ENCODE results near the gene DROSHA. TPM values are rescaled to one million over a fixed set of nuclear protein-coding genes. Genes with fewer than 3 reads are reported as not detected.
A peak's percentile ranks its signal among the peaks of the same experiment; 100 is the strongest.

The DROSHA gene
- total RNA-seq, 1 experiment from 2014 or later = 106 TPM

DNA sequence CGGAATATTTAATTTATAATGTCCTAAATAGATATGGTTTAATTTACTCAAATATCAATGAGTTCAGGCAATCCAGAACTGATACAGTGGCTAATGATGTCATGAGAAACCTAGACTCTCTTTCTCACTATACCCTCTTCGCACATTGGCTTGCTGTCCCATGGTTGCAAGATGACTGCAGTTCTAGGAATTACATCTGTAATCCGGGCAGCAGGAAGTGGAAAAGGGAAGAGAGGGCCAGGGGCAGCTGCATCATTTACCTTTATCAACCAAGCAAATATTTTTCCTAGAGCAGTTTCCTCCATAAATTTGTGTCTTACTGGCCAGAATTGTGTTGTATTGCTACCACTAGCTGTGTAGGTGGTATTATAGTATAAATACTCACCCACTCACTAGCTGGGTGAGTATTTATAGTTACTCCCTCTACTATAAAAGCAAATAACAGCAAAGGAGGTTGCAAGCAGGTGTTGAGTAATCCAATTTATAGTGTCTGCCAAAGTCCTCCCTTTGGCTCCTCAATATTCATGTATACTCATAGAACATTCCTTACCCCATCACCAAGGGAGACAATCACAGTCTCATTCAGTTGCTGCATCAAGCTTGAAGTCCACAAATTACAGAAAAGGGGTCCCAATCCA lies 168.8 kb downstream of the DROSHA start:
- H3K14ac ChIP-seq (ENCODE audit: insufficient read depth, low read length) = no peak overlapping the region
- H2BK20ac ChIP-seq (ENCODE audit: low read depth, low read length, poor library complexity, severe bottlenecking) = no peak overlapping the region
- no peak overlapping the region for H2BK120ac ChIP-seq (ENCODE audit: low read depth, low read length, poor library complexity, severe bottlenecking)
- no CpG with 5 or more reads among the region's 3 CpGs for WGBS (ENCODE audit: extremely low coverage, insufficient read length, low lambda C conversion rate)
- no peak overlapping the region for H4K91ac ChIP-seq (ENCODE audit: insufficient read length, low read depth, low read length)
- no peaks in the 10 kb centered on the region for H3K9me3 ChIP-seq (ENCODE audit: control insufficient read depth, low read depth, low read length)
- peaks cover 18% of the 10 kb centered on the region in 2 experiments for H3K4me1 Mint-ChIP-seq
- H3K4me2 ChIP-seq (ENCODE audit: insufficient read depth, insufficient read length, low read length) = no peak overlapping the region
- H3K27ac Mint-ChIP-seq = peak overlapping the region in 2 of 3 experiments; percentile 6 to 88; a peak in 3 of 7 replicates
- H4K8ac ChIP-seq (replicated peaks; ENCODE audit: insufficient read length, low read depth, low read length) = no peak overlapping the region
- no peak overlapping the region for H3K18ac ChIP-seq (ENCODE audit: insufficient read length, low read depth, low read length)
- TF ChIP-seq, protein P1, sequence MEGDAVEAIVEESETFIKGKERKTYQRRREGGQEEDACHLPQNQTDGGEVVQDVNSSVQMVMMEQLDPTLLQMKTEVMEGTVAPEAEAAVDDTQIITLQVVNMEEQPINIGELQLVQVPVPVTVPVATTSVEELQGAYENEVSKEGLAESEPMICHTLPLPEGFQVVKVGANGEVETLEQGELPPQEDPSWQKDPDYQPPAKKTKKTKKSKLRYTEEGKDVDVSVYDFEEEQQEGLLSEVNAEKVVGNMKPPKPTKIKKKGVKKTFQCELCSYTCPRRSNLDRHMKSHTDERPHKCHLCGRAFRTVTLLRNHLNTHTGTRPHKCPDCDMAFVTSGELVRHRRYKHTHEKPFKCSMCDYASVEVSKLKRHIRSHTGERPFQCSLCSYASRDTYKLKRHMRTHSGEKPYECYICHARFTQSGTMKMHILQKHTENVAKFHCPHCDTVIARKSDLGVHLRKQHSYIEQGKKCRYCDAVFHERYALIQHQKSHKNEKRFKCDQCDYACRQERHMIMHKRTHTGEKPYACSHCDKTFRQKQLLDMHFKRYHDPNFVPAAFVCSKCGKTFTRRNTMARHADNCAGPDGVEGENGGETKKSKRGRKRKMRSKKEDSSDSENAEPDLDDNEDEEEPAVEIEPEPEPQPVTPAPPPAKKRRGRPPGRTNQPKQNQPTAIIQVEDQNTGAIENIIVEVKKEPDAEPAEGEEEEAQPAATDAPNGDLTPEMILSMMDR (conservative IDR thresholded peaks at IDR 0.05) = no peak
- peaks cover 1 to 8% (median 4%) of the 10 kb centered on the region in 3 experiments; a peak in 6 of 7 replicates for H3K36me3 Mint-ChIP-seq (ENCODE audit: insufficient read depth in 1 of 3, low read depth in 3 of 3)
- H3K27ac ChIP-seq (ENCODE audit: insufficient read length, low read depth, low read length) = peak overlapping the region; percentile 50
- H2BK12ac ChIP-seq (ENCODE audit: insufficient read length, low read depth, low read length) = no peak overlapping the region
- H2AFZ ChIP-seq (ENCODE audit: low read length) = no peak overlapping the region
- H2BK15ac ChIP-seq (ENCODE audit: low read depth, low read length) = no peak overlapping the region
- H3K27me3 Mint-ChIP-seq (ENCODE audit: low read depth) = no peaks in the 10 kb centered on the region
- H3K4me3 Mint-ChIP-seq = no peak overlapping the region
- H2BK5ac ChIP-seq (ENCODE audit: insufficient read length, low read length) = no peak overlapping the region
- no peaks in the 10 kb centered on the region for H3K27me3 ChIP-seq (ENCODE audit: insufficient read depth, low read length)
- H3T11ph ChIP-seq (ENCODE audit: low read length) = no peak overlapping the region
- H3K79me2 ChIP-seq (ENCODE audit: insufficient read depth, low read length) = no peaks in the 10 kb centered on the region
- H3K4me1 ChIP-seq (ENCODE audit: insufficient read depth, low read length) = peaks cover 3% of the 10 kb centered on the region; the same call in 1 of the 2 replicates
- no peak overlapping the region for H3K4ac ChIP-seq (ENCODE audit: low read depth, low read length)
- H3K9ac ChIP-seq (ENCODE audit: extremely low read depth, insufficient read length, low read length) = no peak overlapping the region
- peaks cover 0 to 7% of the 10 kb centered on the region in 2 experiments; a peak in 4 of 5 replicates for H3K9me3 Mint-ChIP-seq
- no peaks in the 10 kb centered on the region for H4K20me1 ChIP-seq (ENCODE audit: control insufficient read depth, insufficient read depth, insufficient read length)
- H3K23me2 ChIP-seq (ENCODE audit: insufficient read length, low read depth, low read length, poor library complexity, severe bottlenecking) = no peaks in the 10 kb centered on the region
- H3K56ac ChIP-seq (ENCODE audit: insufficient read length, low read depth, low read length) = no peak overlapping the region
- no peak overlapping the region for H2AK5ac ChIP-seq (ENCODE audit: insufficient read length, low read length)
- no peak overlapping the region for H4K5ac ChIP-seq (ENCODE audit: insufficient read length, low read depth, low read length)
- H3K23ac ChIP-seq (ENCODE audit: insufficient read length, low read depth, low read length) = no peak overlapping the region
- no peak for DNase-seq
- no peaks in the 10 kb centered on the region for H3K79me1 ChIP-seq (ENCODE audit: insufficient read depth, low read depth, low read length, poor library complexity, severe bottlenecking)

Data from H9 (cell line).